HG03066 (cell line): ENCODE measurements around the gene NISCH.

Source experiments
- ATAC-seq: cut with Tn5 transposase; IDR thresholded peaks from one replicate; pipeline ENCODE4 v1.9.1; 2021; ENCODE audit warnings: low read depth; ENCODE audit not compliant: unreplicated experiment

NISCH gene

DNA sequence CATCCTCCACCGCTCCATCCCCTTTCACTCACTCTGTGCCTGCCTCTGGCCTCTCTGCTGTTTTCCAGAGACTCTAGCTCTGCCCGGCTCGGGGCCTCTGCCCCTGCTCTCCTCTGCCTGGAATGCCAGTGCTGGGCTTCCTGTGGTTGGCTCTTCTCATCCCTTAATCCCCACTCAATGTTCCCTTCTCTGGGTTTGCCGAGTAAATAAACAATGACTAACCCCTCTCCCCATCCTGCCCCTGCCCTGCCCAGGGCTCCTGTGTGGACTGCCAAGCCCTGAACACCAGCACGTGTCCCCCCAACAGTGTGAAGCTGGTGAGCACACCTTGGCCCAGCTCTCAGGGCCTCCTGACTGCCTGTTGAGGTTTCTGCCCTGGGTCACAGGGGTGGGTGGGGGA lies 52.0 kb downstream of the NISCH start:
- ATAC-seq: no peak

DNA sequence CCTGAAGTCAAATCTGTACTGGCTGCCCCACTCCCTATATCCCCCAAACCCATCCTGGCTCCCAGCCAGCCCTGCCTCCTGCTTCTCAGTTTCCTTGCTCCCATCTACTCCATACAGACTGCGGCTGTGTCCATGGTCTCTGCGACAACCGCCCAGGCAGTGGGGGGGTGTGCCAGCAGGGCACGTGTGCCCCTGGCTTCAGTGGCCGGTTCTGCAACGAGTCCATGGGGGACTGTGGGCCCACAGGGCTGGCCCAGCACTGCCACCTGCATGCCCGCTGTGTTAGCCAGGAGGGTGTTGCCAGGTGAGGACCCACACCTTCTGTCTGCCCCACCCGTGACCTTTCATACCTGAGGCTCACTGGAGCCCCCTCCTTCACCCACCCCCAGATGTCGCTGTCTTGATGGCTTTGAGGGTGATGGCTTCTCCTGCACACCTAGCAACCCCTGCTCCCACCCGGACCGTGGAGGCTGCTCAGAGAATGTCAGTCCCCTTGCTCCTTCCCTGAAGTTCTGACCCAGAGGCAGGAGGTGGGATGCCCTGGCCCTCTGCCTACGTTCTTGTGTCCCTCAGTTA lies 54.4 kb downstream of the NISCH start:
- no peak for ATAC-seq

DNA sequence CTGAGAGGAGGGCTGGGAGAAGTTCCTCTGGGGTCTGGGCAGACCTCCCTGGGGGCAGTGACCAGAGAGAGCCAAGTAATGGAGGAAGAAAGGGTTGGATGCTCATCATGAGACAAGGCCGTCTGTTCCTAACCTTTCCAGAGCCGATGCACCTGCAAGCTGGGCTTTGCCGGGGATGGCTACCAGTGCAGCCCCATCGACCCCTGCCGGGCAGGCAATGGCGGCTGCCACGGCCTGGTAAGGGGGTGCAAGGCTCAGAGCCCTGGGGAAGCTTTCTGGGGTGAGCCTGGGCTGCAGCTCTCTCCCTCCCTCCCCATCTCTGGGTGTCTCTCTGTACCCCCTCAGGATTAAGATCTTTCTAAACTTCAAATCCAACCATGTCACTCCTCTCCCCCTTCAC lies 56.1 kb downstream of the NISCH start:
- no peak for ATAC-seq

DNA sequence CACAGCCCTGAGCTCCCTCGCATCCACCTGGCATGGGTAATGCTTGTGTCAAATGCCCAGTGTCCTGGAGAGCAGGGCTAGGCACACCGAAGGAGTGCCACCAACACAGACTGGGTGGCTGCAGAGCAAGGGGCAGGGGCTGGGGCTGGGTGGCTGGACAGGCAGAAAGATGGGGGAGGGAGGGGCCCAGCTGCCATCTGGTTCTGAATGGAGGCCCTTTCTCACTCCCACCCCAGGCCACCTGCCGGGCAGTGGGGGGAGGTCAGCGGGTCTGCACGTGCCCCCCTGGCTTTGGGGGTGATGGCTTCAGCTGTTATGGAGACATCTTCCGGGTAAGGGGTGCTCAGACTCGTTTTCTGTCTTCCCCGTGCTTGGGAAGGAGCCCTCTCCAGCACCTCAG lies 56.7 kb downstream of the NISCH start:
- ATAC-seq: no peak

DNA sequence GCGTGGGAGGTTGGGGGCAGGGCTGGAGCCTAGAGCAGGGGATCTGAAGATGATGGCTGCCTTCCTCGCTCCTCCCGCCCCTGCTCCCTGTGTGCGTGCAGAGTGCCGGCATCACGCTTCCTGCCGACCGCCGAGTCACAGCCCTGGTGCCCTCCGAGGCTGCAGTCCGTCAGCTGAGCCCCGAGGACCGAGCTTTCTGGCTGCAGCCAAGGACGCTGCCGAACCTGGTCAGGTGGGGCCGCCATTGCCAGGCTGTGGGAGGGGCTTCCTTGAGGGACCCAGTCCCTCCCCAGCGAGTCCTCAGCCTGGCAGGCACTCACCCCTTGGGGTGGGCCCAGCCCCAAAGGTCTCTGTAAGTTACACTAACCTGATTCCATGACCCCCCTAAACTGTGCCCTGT lies 57.3 kb downstream of the NISCH start:
- no peak for ATAC-seq

DNA sequence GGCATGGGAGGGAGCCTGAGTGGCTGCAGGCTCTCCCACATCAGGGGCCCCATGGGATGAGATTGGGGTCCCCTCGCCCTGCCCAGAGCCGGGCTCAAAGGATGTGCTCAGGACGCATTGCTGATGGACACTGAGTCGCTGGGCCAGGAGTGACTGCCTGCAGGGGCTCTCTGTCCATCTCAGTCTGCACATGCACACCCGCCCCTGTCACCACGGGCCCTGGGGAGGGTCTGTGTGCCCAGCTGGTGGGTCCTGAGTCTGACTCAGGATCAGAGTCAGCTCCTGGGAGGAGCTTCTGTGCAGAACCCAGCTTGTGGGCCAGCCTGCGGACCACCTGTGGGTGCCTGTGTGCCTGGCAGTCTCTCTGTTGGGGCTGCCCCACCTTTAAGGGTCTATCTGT lies 57.9 kb downstream of the NISCH start:
- ATAC-seq: no peak

DNA sequence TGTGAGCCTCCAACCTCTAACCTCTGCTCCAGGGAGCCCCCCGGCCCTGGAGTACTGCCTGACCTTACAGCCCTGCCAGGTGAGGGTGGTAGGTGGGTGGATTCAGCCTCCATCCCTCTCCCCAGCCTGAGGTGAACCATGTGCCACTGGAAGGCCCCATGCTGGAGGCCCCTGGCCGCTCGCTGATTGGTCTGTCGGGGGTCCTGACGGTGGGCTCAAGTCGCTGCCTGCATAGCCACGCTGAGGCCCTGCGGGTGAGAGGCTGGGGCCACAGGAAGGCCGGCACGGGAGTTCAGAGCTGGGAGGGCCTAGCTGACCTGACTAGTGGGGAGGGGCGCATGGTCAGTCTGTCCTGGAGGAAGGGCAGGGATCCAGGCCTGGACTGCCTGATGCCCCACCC lies 59.2 kb downstream of the NISCH start:
- no peak for ATAC-seq

DNA sequence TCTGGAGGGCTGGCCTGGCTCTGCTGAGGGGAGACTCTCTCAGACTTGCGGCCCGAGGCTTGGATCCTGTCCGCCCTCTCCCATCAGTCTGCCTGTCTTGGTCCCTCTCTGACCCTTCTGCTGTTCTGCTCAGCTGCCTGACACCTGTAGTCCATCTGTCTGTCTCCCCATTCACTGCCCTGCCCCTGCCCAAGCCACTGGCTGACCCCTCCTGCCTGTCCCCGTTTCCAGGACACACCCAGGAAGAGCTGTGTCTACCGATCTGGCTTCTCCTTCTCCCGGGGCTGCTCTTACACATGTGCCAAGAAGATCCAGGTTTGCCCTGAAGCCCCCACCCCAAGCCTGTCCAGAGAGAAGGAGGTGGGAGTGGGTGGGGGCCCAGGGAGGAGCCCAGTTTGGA lies 59.8 kb downstream of the NISCH start:
- no peak for ATAC-seq

DNA sequence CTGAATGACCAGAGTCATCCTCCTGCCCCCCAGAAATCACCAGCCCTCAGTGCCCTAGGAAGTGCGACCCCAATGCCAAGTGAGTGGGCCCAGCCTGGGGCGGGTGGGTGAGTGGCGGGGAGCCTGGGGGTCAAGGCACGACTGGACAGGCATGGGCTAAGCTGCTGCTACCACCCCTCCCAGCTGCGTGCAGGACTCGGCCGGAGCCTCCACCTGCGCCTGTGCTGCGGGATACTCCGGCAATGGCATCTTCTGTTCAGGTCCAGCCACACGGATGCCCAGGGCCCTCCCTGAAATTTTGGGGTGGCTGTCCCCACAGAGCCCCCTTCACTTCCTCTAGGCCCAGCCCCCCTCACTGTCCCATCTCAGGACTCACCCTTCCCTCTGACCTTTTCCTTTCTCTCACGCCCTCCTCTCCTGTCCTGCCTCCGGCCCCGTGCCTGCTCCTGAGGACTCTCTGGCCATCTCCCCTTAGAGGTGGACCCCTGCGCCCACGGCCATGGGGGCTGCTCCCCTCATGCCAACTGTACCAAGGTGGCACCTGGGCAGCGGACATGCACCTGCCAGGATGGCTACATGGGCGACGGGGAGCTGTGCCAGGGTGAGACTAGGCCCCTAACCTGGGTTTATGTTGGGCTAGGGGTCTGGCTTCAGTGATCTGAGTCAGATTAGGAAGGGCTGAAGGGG lies 61.2 kb downstream of the NISCH start:
- ATAC-seq: no peak

DNA sequence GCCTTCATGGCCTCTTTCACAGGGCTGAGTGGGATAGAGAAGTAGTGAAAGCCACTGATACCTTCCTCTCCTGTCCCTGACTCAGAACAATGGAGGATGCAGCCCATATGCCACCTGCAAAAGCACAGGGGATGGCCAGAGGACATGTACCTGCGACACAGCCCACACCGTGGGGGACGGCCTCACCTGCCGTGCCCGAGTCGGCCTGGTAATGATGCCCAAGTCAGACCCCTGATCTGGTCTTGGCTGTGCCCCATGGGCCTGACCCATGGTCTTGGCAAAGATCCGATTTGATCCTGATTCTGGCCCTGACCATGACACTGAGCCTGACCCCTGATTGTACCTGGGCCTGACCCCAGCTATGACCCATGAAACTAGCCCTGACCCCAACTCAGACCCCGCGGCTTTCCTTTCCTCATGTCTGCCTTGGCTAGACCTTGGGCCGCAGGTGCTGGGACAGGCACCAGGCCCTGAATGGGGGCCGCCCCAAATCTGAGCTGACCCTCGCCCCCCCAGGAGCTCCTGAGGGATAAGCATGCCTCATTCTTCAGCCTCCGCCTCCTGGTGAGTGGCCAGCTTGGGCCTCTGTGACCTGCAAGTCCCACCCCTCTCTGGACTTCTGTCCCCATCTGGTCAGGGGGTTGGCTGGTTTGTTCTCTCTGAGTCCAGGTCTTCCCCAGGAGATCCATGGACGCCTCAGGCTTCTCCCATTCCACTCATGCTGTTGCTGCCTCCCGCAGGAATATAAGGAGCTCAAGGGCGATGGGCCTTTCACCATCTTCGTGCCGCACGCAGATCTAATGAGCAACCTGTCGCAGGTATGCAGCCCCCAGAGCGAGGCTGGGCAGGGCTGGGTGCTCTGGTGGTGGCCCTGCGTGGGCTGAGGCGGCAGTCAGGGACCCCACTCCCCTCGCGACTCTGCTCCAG lies 62.7 kb downstream of the NISCH start:
- no peak for ATAC-seq

DNA sequence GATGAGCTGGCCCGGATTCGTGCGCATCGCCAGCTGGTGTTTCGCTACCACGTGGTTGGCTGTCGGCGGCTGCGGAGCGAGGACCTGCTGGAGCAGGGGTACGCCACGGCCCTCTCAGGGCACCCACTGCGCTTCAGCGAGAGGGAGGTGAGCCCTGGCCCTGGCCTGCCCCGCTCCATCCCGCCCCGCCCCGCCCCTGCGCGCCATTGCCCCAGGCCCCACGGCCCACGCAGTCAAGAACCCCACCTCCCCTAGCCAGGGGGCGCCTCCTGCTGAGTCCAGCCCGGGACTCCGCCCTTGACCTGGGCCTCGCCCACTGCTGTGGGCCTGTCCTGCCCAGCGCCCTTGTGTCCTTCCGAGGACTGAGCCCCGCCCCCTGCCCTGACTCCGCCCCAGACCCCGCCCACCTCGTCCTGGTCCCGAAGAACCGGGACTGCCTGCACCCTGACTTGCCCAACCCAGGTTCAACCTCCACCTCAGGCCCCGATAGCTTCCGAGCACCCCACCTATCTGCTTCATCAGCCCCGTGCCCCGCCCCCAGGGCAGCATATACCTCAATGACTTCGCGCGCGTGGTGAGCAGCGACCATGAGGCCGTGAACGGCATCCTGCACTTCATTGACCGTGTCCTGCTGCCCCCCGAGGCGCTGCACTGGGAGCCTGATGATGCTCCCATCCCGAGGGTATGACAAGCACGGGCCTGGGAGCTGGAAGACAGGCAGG lies 63.5 kb downstream of the NISCH start:
- no peak for ATAC-seq

DNA sequence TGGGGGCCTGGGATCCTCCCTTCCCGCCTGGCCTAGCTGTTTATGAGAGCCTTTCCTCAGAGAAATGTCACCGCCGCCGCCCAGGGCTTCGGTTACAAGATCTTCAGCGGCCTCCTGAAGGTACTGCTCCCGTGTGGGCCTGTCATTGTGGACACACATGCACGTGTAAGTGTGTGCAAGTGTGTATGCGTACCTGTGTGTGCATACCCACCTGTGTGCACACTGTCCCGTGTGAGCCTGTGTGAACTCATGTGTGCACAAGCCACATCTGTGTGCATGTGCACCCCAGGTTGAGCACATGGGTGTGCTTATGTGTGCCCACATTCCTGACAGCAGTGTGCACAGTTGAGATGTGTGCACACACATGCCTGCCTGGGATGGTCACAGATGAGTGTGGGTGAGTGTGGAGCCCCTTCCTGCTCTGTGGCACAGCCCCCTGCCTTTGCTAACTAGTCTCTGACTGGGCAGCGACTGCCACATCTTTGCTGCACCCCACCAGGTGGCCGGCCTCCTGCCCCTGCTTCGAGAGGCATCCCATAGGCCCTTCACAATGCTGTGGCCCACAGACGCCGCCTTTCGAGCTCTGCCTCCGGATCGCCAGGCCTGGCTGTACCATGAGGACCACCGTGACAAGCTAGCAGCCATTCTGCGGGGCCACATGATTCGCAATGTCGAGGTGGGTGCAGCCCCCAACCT lies 64.2 kb downstream of the NISCH start:
- no peak for ATAC-seq

DNA sequence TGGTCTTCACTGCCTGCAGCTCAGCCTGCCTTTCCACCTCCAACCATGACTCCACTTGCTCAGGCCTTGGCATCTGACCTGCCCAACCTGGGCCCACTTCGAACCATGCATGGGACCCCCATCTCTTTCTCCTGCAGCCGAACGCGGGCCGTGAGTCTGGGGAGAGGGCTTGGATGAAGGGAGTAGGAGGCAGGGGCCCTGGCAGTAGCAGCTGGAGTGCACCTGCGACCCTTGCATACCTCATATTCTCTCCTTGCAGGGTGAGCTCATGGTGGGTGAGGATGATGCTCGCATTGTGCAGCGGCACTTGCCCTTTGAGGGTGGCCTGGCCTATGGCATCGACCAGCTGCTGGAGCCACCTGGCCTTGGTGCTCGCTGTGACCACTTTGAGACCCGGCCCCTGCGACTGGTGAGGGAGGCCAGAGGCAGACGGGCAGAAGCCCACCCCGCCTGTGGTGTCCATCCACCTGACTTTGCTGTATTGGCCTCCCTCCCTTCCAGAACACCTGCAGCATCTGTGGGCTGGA lies 64.8 kb downstream of the NISCH start:
- ATAC-seq: no peak

DNA sequence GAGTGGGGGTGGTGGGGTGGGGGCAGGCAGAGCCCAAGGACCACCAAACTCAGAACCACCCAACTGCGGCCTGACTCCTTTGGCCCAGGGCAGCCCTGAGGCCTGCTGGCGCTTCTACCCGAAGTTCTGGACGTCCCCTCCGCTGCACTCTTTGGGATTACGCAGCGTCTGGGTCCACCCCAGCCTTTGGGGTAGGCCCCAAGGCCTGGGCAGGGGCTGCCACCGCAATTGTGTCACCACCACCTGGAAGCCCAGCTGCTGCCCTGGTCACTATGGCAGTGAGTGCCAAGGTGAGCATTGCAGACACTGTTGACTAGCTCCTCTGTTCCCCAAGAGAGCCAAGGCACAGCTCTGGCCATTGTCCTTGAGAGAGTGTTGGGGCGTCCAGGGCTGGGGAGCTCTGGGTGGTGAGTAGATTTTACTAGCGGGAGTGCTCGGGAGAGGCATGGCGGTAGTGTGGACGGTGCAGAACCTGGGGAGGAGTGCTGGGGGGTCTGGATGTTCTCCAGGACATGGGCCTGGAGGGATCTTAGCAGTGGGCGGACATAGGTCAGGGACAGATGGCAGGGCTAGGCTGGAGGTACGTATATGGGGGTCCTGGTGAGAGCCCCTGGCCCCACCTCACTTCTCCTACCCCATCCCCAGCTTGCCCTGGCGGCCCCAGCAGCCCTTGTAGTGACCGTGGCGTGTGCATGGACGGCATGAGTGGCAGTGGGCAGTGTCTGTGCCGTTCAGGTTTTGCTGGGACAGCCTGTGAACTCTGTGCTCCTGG lies 65.5 kb downstream of the NISCH start:
- ATAC-seq: no peak

DNA sequence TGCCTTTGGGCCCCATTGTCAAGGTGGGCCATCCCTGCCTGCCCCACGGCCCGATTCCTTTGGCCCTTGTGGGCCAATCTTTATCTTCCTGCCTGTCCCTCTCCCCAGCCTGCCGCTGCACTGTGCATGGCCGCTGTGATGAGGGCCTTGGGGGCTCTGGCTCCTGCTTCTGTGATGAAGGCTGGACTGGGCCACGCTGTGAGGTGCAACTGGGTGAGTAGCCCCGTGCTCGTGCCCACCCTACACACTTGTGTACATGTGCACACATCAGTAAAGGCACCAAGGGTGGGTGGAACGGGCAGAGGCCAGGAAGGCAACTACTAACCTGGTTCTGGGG lies 66.1 kb downstream of the NISCH start:
- no peak for ATAC-seq

DNA sequence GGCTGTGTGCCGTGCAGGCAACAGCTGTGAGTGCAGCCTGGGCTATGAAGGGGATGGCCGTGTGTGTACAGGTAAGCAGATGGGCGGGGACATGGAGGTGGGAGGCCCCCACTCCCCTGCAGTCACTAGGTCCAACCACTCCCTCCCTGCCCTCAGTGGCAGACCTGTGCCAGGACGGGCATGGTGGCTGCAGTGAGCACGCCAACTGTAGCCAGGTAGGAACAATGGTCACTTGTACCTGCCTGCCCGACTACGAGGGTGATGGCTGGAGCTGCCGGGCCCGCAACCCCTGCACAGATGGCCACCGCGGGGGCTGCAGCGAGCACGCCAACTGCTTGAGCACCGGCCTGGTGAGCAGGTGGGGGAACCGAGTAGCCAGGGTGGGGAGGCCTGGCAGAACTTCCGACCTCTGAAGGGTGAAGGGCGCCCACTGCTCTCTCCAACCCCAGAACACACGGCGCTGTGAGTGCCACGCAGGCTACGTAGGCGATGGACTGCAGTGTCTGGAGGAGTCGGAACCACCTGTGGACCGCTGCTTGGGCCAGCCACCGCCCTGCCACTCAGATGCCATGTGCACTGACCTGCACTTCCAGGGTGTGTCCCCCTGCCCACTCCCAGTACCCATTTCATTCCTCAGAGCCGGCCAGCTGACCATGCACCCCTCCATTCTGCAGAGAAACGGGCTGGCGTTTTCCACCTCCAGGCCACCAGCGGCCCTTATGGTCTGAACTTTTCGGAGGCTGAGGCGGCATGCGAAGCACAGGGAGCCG lies 66.7 kb downstream of the NISCH start:
- no peak for ATAC-seq

DNA sequence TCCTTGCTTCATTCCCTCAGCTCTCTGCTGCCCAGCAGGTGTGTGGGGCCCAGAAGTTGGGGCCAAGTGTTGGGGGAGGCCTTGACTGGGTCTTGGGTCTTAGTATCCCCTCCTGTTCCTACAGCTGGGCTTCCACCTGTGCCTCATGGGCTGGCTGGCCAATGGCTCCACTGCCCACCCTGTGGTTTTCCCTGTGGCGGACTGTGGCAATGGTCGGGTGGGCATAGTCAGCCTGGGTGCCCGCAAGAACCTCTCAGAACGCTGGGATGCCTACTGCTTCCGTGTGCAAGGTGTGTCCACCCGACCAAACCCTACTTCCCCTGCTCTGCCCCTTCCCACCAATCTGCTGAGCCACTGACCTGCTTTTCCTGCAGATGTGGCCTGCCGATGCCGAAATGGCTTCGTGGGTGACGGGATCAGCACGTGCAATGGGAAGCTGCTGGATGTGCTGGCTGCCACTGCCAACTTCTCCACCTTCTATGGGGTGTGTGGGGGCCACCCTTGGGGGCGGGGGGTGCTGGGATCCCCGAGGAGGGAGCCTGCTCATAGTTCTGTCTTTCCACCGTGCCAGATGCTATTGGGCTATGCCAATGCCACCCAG lies 67.3 kb downstream of the NISCH start:
- ATAC-seq: no peak
